ENCODE measurements around the gene CHAF1B.

CHAF1B gene

GRCh38 chr21:36446301-36446700, 61.1 kb downstream of the CHAF1B start:
- H2AFZ ChIP-seq (ENCODE audit: low read length): peak overlapping the region; percentile 26
- no peak overlapping the region for H4K8ac ChIP-seq (ENCODE audit: low read depth, low read length)
- no peaks in the 10 kb centered on the region for H3K79me1 ChIP-seq (ENCODE audit: low read depth, low read length)
- no peak overlapping the region for H3K14ac ChIP-seq (ENCODE audit: low read length)
- H3K9ac ChIP-seq (ENCODE audit: low read depth, low read length, poor library complexity): no peak overlapping the region
- no peak overlapping the region for H4K91ac ChIP-seq (ENCODE audit: low read depth, low read length, poor library complexity)
- H3K4me3 ChIP-seq (ENCODE audit: low read length in 2 of 2): no peak overlapping the region
- no peak overlapping the region for H2BK15ac ChIP-seq (ENCODE audit: low read length)
- H2BK5ac ChIP-seq (ENCODE audit: low read length): no peak overlapping the region
- H3K4ac ChIP-seq (ENCODE audit: low read length): no peak overlapping the region
- no peak overlapping the region for H3K23ac ChIP-seq (ENCODE audit: low read depth, low read length, poor library complexity)
- no peak overlapping the region for H2BK120ac ChIP-seq (ENCODE audit: low read depth, low read length)
- DNase-seq (ENCODE audit: low spot score): no peak
- no peak overlapping the region for H2AK5ac ChIP-seq (ENCODE audit: low read depth, low read length)
- no peak overlapping the region for H2BK12ac ChIP-seq (ENCODE audit: low read length)
- H3K9me3 ChIP-seq (replicated peaks in 1 of 2; ENCODE audit: control insufficient read depth in 2 of 2, insufficient read depth in 1 of 2, low read depth in 1 of 2, low read length in 2 of 2): no peaks in the 10 kb centered on the region
- no peaks in the 10 kb centered on the region for H3K4me1 ChIP-seq (ENCODE audit: control insufficient read depth in 2 of 2, insufficient read depth in 1 of 2, low read depth in 1 of 2, low read length in 2 of 2)
- WGBS, 2 donors (ENCODE audit: extremely low coverage in 2 of 2, insufficient read length in 2 of 2, insufficient replicate concordance in 1 of 2): no CpG with 5 or more reads among the region's 10 CpGs
- H3K27me3 ChIP-seq (ENCODE audit: control insufficient read depth in 3 of 3, insufficient read depth in 3 of 3, low read depth in 1 of 3, low read length in 3 of 3): peaks cover 0 to 3% (median 0%) of the 10 kb centered on the region in 3 experiments
- no peaks in the 10 kb centered on the region for H3K36me3 ChIP-seq (replicated peaks in 1 of 2; ENCODE audit: control insufficient read depth in 2 of 2, insufficient read depth in 2 of 2, low read length in 2 of 2)
- H3K18ac ChIP-seq (ENCODE audit: low read length): peak overlapping the region; percentile 31
- no peak overlapping the region for H3K27ac ChIP-seq (replicated peaks; ENCODE audit: low read length)
- H3K4me2 ChIP-seq (ENCODE audit: insufficient read depth, low read length, poor library complexity, severe bottlenecking): no peak overlapping the region

- no peak overlapping the region for H2BK12ac ChIP-seq (ENCODE audit: low read length)
- no peak overlapping the region for H4K91ac ChIP-seq (ENCODE audit: low read depth, low read length, poor library complexity)
- H3K79me1 ChIP-seq (ENCODE audit: low read depth, low read length): no peaks in the 10 kb centered on the region
- H2BK5ac ChIP-seq (ENCODE audit: low read length): no peak overlapping the region
- H3K9me3 ChIP-seq (replicated peaks in 1 of 2; ENCODE audit: control insufficient read depth in 2 of 2, insufficient read depth in 1 of 2, low read depth in 1 of 2, low read length in 2 of 2): no peaks in the 10 kb centered on the region
- no peak overlapping the region for H3K27ac ChIP-seq (replicated peaks; ENCODE audit: low read length)
- no peak overlapping the region for H2BK15ac ChIP-seq (ENCODE audit: low read length)
- no peak overlapping the region for H4K8ac ChIP-seq (ENCODE audit: low read depth, low read length)
- no peak overlapping the region for H3K18ac ChIP-seq (ENCODE audit: low read length)
- WGBS, 2 donors (ENCODE audit: extremely low coverage in 2 of 2, insufficient read length in 2 of 2, insufficient replicate concordance in 1 of 2): no CpG with 5 or more reads among the region's 2 CpGs
- H2AFZ ChIP-seq (ENCODE audit: low read length): no peak overlapping the region
- peaks cover 0 to 10% of the 10 kb centered on the region in 2 donors for H3K4me1 ChIP-seq (ENCODE audit: control insufficient read depth in 2 of 2, insufficient read depth in 1 of 2, low read depth in 1 of 2, low read length in 2 of 2)
- no peak overlapping the region for H3K23ac ChIP-seq (ENCODE audit: low read depth, low read length, poor library complexity)
- H2AK5ac ChIP-seq (ENCODE audit: low read depth, low read length): no peak overlapping the region
- H3K14ac ChIP-seq (ENCODE audit: low read length): no peak overlapping the region
- peaks cover 0 to 10% (median 0%) of the 10 kb centered on the region in 3 experiments for H3K27me3 ChIP-seq (ENCODE audit: control insufficient read depth in 3 of 3, insufficient read depth in 3 of 3, low read depth in 1 of 3, low read length in 3 of 3)
- H3K4ac ChIP-seq (ENCODE audit: low read length): no peak overlapping the region
- no peak overlapping the region for H2BK120ac ChIP-seq (ENCODE audit: low read depth, low read length)
- DNase-seq (ENCODE audit: low spot score): no peak
- H3K4me2 ChIP-seq (ENCODE audit: insufficient read depth, low read length, poor library complexity, severe bottlenecking): no peak overlapping the region
- H3K9ac ChIP-seq (ENCODE audit: low read depth, low read length, poor library complexity): no peak overlapping the region
- H3K4me3 ChIP-seq (ENCODE audit: low read length in 2 of 2): no peak overlapping the region
- H3K36me3 ChIP-seq (replicated peaks in 1 of 2; ENCODE audit: control insufficient read depth in 2 of 2, insufficient read depth in 2 of 2, low read length in 2 of 2): no peaks in the 10 kb centered on the region
Observed at GRCh38 chr21:36450511-36450910, 65.3 kb downstream of the CHAF1B start.

GRCh38 chr21:36451506-36451905, 66.3 kb downstream of the CHAF1B start:
- Histone ChIP-seq H3K4me3 (ENCODE audit: low read length in 2 of 2) (no peak overlapping the region), H3K27ac (replicated peaks; ENCODE audit: low read length) (no peak overlapping the region)
- WGBS, 2 donors (ENCODE audit: extremely low coverage in 2 of 2, insufficient read length in 2 of 2, insufficient replicate concordance in 1 of 2): no CpG with 5 or more reads among the region's 8 CpGs

GRCh38 chr21:36452281-36452825, 67.2 kb downstream of the CHAF1B start:
- Histone ChIP-seq H2BK5ac (ENCODE audit: low read length) (no peak overlapping the region), H4K8ac (ENCODE audit: low read depth, low read length) (no peak overlapping the region), H3K36me3 (replicated peaks in 1 of 2; ENCODE audit: control insufficient read depth in 2 of 2, insufficient read depth in 2 of 2, low read length in 2 of 2) (no peaks in the 10 kb centered on the region), H3K9ac (ENCODE audit: low read depth, low read length, poor library complexity) (no peak overlapping the region), H3K79me1 (ENCODE audit: low read depth, low read length) (no peaks in the 10 kb centered on the region), H3K27me3 (ENCODE audit: control insufficient read depth in 3 of 3, insufficient read depth in 3 of 3, low read depth in 1 of 3, low read length in 3 of 3) (peaks cover 0 to 10% (median 0%) of the 10 kb centered on the region in 3 experiments), H2AK5ac (ENCODE audit: low read depth, low read length) (no peak overlapping the region), H3K4ac (ENCODE audit: low read length) (no peak overlapping the region), H3K4me1 (ENCODE audit: control insufficient read depth in 2 of 2, insufficient read depth in 1 of 2, low read depth in 1 of 2, low read length in 2 of 2) (peaks cover 0 to 10% of the 10 kb centered on the region in 2 donors), H2AFZ (ENCODE audit: low read length) (no peak overlapping the region), H3K27ac (replicated peaks; ENCODE audit: low read length) (no peak overlapping the region), H3K23ac (ENCODE audit: low read depth, low read length, poor library complexity) (no peak overlapping the region), H3K14ac (ENCODE audit: low read length) (no peak overlapping the region), H3K18ac (ENCODE audit: low read length) (no peak overlapping the region), H3K9me3 (replicated peaks in 1 of 2; ENCODE audit: control insufficient read depth in 2 of 2, insufficient read depth in 1 of 2, low read depth in 1 of 2, low read length in 2 of 2) (no peaks in the 10 kb centered on the region), H3K4me3 (ENCODE audit: low read length in 2 of 2) (no peak overlapping the region), H2BK15ac (ENCODE audit: low read length) (no peak overlapping the region), H3K4me2 (ENCODE audit: insufficient read depth, low read length, poor library complexity, severe bottlenecking) (no peak overlapping the region), H2BK12ac (ENCODE audit: low read length) (no peak overlapping the region), H4K91ac (ENCODE audit: low read depth, low read length, poor library complexity) (no peak overlapping the region), H2BK120ac (ENCODE audit: low read depth, low read length) (no peak overlapping the region)
- no peak for DNase-seq (ENCODE audit: low spot score)
- WGBS, 2 donors (ENCODE audit: extremely low coverage in 2 of 2, insufficient read length in 2 of 2, insufficient replicate concordance in 1 of 2): no CpG with 5 or more reads among the region's 6 CpGs

More at GRCh38 chr21:36451506-36451905, 66.3 kb downstream of the CHAF1B start:
- Histone ChIP-seq H3K4me2 (ENCODE audit: insufficient read depth, low read length, poor library complexity, severe bottlenecking) (no peak overlapping the region), H3K18ac (ENCODE audit: low read length) (no peak overlapping the region), H3K9me3 (replicated peaks in 1 of 2; ENCODE audit: control insufficient read depth in 2 of 2, insufficient read depth in 1 of 2, low read depth in 1 of 2, low read length in 2 of 2) (no peaks in the 10 kb centered on the region), H3K4me1 (ENCODE audit: control insufficient read depth in 2 of 2, insufficient read depth in 1 of 2, low read depth in 1 of 2, low read length in 2 of 2) (peaks cover 0 to 10% of the 10 kb centered on the region in 2 donors), H2BK15ac (ENCODE audit: low read length) (no peak overlapping the region), H3K9ac (ENCODE audit: low read depth, low read length, poor library complexity) (no peak overlapping the region), H3K36me3 (replicated peaks in 1 of 2; ENCODE audit: control insufficient read depth in 2 of 2, insufficient read depth in 2 of 2, low read length in 2 of 2) (no peaks in the 10 kb centered on the region), H3K4ac (ENCODE audit: low read length) (no peak overlapping the region), H4K8ac (ENCODE audit: low read depth, low read length) (no peak overlapping the region), H2BK5ac (ENCODE audit: low read length) (no peak overlapping the region), H3K23ac (ENCODE audit: low read depth, low read length, poor library complexity) (no peak overlapping the region), H2AFZ (ENCODE audit: low read length) (no peak overlapping the region), H3K14ac (ENCODE audit: low read length) (no peak overlapping the region), H2BK120ac (ENCODE audit: low read depth, low read length) (no peak overlapping the region), H2AK5ac (ENCODE audit: low read depth, low read length) (no peak overlapping the region), H4K91ac (ENCODE audit: low read depth, low read length, poor library complexity) (no peak overlapping the region), H3K79me1 (ENCODE audit: low read depth, low read length) (no peaks in the 10 kb centered on the region), H2BK12ac (ENCODE audit: low read length) (no peak overlapping the region), H3K27me3 (ENCODE audit: control insufficient read depth in 3 of 3, insufficient read depth in 3 of 3, low read depth in 1 of 3, low read length in 3 of 3) (peaks cover 0 to 10% (median 0%) of the 10 kb centered on the region in 3 experiments)
- DNase-seq (ENCODE audit: low spot score): no peak

Data from neuronal stem cell (in vitro differentiated cells).